Nephron progenitor cell (in vitro differentiated cells): ENCODE results near the gene GRIP1.

Experiments used
- DNase-seq: peaks from one replicate; pipeline ENCODE4 v3.0.0; 2021
- H3K27ac Mint-ChIP-seq: 2 replicates; pipeline ENCODE4 v1.8.0; 2021; ENCODE audit warnings: mild to moderate bottlenecking, moderate library complexity, mixed read lengths
- H3K27me3 Mint-ChIP-seq: 2 replicates; pipeline ENCODE4 v1.8.0; 2021; ENCODE audit warnings: mild to moderate bottlenecking, low read depth, mixed read lengths; ENCODE audit not compliant: poor library complexity
- H3K36me3 Mint-ChIP-seq: 2 replicates; pipeline ENCODE4 v1.8.0; 2021; ENCODE audit warnings: low read depth, mixed read lengths
- H3K4me1 Mint-ChIP-seq: 2 replicates; pipeline ENCODE4 v1.8.0; 2021; ENCODE audit warnings: mixed read lengths
- H3K4me3 Mint-ChIP-seq: 2 replicates; pipeline ENCODE4 v1.8.0; 2021; ENCODE audit warnings: mild to moderate bottlenecking, moderate library complexity, mixed read lengths
- H3K9me3 Mint-ChIP-seq: 2 replicates; pipeline ENCODE4 v1.8.0; 2021; ENCODE audit warnings: mild to moderate bottlenecking, moderate library complexity, mixed read lengths
- CTCF ChIP-seq: fragments of 200-600 bp; sonication (generic); IDR thresholded peaks from 2 replicates; pipeline ENCODE4 v1.5.0; 2021; ENCODE audit warnings: antibody characterized with exemption

The GRIP1 gene

GRCh38 chr12:66600903-66601302 lies 78.0 kb downstream of the GRIP1 start:
- no peak for DNase-seq
- H3K27ac Mint-ChIP-seq, result no peak overlapping the region
- H3K36me3 Mint-ChIP-seq, result no peaks in the 10 kb centered on the region
- no peak overlapping the region for H3K4me3 Mint-ChIP-seq
- H3K27me3 Mint-ChIP-seq, result no peaks in the 10 kb centered on the region
- no peaks in the 10 kb centered on the region for H3K9me3 Mint-ChIP-seq
- TF ChIP-seq CTCF, result no peak
- H3K4me1 Mint-ChIP-seq, result no peaks in the 10 kb centered on the region

GRCh38 chr12:66599816-66600215 lies 79.1 kb downstream of the GRIP1 start:
- DNase-seq, result no peak
- Mint-ChIP-seq H3K36me3 (no peaks in the 10 kb centered on the region), H3K27me3 (no peaks in the 10 kb centered on the region), H3K27ac (no peak overlapping the region), H3K9me3 (no peaks in the 10 kb centered on the region), H3K4me1 (no peaks in the 10 kb centered on the region), H3K4me3 (no peak overlapping the region)
- no peak for TF ChIP-seq CTCF

GRCh38 chr12:66598608-66599007 lies 80.3 kb downstream of the GRIP1 start:
- DNase-seq, result no peak
- Mint-ChIP-seq H3K27me3 (peaks cover 1% of the 10 kb centered on the region), H3K36me3 (no peaks in the 10 kb centered on the region), H3K4me1 (no peaks in the 10 kb centered on the region), H3K4me3 (no peak overlapping the region), H3K9me3 (no peaks in the 10 kb centered on the region), H3K27ac (no peak overlapping the region)
- TF ChIP-seq CTCF, result no peak

GRCh38 chr12:66598079-66598478 lies 80.8 kb downstream of the GRIP1 start:
- DNase-seq, result no peak
- no peaks in the 10 kb centered on the region for H3K4me1 Mint-ChIP-seq
- no peaks in the 10 kb centered on the region for H3K36me3 Mint-ChIP-seq
- no peak for TF ChIP-seq CTCF
- H3K27me3 Mint-ChIP-seq, result peaks cover 4% of the 10 kb centered on the region
- H3K9me3 Mint-ChIP-seq, result no peaks in the 10 kb centered on the region
- no peak overlapping the region for H3K27ac Mint-ChIP-seq
- no peak overlapping the region for H3K4me3 Mint-ChIP-seq

GRCh38 chr12:66596199-66596598 lies 82.7 kb downstream of the GRIP1 start:
- Mint-ChIP-seq H3K4me1 (no peaks in the 10 kb centered on the region), H3K27ac (no peak overlapping the region), H3K4me3 (no peak overlapping the region), H3K9me3 (no peaks in the 10 kb centered on the region), H3K27me3 (peaks cover 4% of the 10 kb centered on the region), H3K36me3 (no peaks in the 10 kb centered on the region)
- no peak for DNase-seq
- no peak for TF ChIP-seq CTCF

GRCh38 chr12:66594688-66595087 lies 84.2 kb downstream of the GRIP1 start:
- no peak for TF ChIP-seq CTCF
- no peak for DNase-seq
- Mint-ChIP-seq H3K4me1 (no peaks in the 10 kb centered on the region), H3K9me3 (no peaks in the 10 kb centered on the region), H3K27ac (no peak overlapping the region), H3K36me3 (no peaks in the 10 kb centered on the region), H3K4me3 (no peak overlapping the region), H3K27me3 (peaks cover 4% of the 10 kb centered on the region)
